Stimulated activated CD8-positive, alpha-beta memory T cell treated with anti-CD3 and anti-CD28 coated beads, Interleukin-15, amount 100 ng/mL, for 48 hours (primary cell): Measurements from ENCODE around the gene PDYN.
"Not testable (repeated sequence)": the region's sequence is repeated elsewhere in the genome, so short reads cannot be mapped to it uniquely, and the experiment has no call there.

ENCODE experiments used
- DNase-seq, 2 donors: peaks; one replicate each; pipeline ENCODE4 v3.0.0-alpha.2; 2020; ENCODE audit warnings: low read depth in 2 of 2

The PDYN gene

GRCh38 chr20:1993986-1994385 is at the start of gene PDYN:
PDYN (minus strand) TSS chr20:1994058; CDS start chr20:1983084, 10,974 bp downstream.
- no peak for DNase-seq

- DNase-seq: no peak
Observed at GRCh38 chr20:2042400-2042799, 48.5 kb upstream of the PDYN start.

- no peak for DNase-seq
Observed at GRCh38 chr20:2038161-2038560, 44.3 kb upstream of the PDYN start.

GRCh38 chr20:2037296-2037914 is 43.5 kb upstream of the PDYN start:
- no peak for DNase-seq

GRCh38 chr20:2036357-2036756 is 42.5 kb upstream of the PDYN start:
- not testable (repeated sequence) for DNase-seq

- no peak for DNase-seq
Observed at GRCh38 chr20:2032168-2032567, 38.3 kb upstream of the PDYN start.

- DNase-seq: no peak
Observed at GRCh38 chr20:2026514-2026913, 32.7 kb upstream of the PDYN start.

GRCh38 chr20:2026004-2026403 is 32.1 kb upstream of the PDYN start:
- DNase-seq: no peak

- DNase-seq: no peak
Observed at GRCh38 chr20:2023151-2023550, 29.3 kb upstream of the PDYN start.

GRCh38 chr20:2022163-2022562 is 28.3 kb upstream of the PDYN start:
- no peak for DNase-seq

- no peak for DNase-seq
Observed at GRCh38 chr20:2010533-2010932, 16.7 kb upstream of the PDYN start.

- peak in 1 of 2 donors; percentile 2 for DNase-seq
Observed at GRCh38 chr20:2006452-2007361, 12.8 kb upstream of the PDYN start.

GRCh38 chr20:2005831-2006426 is 12.1 kb upstream of the PDYN start:
- DNase-seq: peak; percentile 14 to 18

GRCh38 chr20:2005359-2005758 is 11.5 kb upstream of the PDYN start:
- peak in 1 of 2 donors; percentile 8 for DNase-seq

- DNase-seq: no peak
Observed at GRCh38 chr20:2004171-2004570, 10.3 kb upstream of the PDYN start.

- DNase-seq: no peak
Observed at GRCh38 chr20:2002365-2002764, 8.5 kb upstream of the PDYN start.

- no peak for DNase-seq
Observed at GRCh38 chr20:2001119-2001518, 7.3 kb upstream of the PDYN start.

GRCh38 chr20:2000285-2000684 is 6.4 kb upstream of the PDYN start:
- no peak for DNase-seq

GRCh38 chr20:1998715-1999114 is 4.9 kb upstream of the PDYN start:
- DNase-seq: no peak

- no peak for DNase-seq
Observed at GRCh38 chr20:1998193-1998520, 4.3 kb upstream of the PDYN start.

- no peak for DNase-seq
Observed at GRCh38 chr20:1997483-1998192, 3.8 kb upstream of the PDYN start.
